ENCODE data around the gene NFIA. TPM values are rescaled to one million over a fixed set of nuclear protein-coding genes. Genes with fewer than 3 reads are reported as not detected.

The NFIA gene
- total RNA-seq, 1 donor from 2014 or later = 1.2 TPM

GRCh38 chr1:61052395-61053225 is 29.8 kb upstream of the NFIA start:
- H3K4me1 Mint-ChIP-seq (ENCODE audit: low read depth) = peaks cover 15% of the 10 kb centered on the region
- DNase-seq (ENCODE audit: low spot score, unreplicated experiment) = no peak
- H3K27me3 Mint-ChIP-seq = peaks cover 65% of the 10 kb centered on the region
- no peak overlapping the region for H3K27ac Mint-ChIP-seq
- no peak overlapping the region for H3K4me3 Mint-ChIP-seq (ENCODE audit: low read depth)
- H3K9me3 Mint-ChIP-seq (ENCODE audit: low read depth) = no peaks in the 10 kb centered on the region
- TF ChIP-seq CTCF (IDR thresholded peaks at IDR 0.05; ENCODE audit: unreplicated experiment) = no peak
- no peaks in the 10 kb centered on the region for H3K36me3 Mint-ChIP-seq (ENCODE audit: insufficient read depth)

GRCh38 chr1:61053226-61053711 is 29.1 kb upstream of the NFIA start:
- H3K27me3 Mint-ChIP-seq = peaks cover 71% of the 10 kb centered on the region
- no peak overlapping the region for H3K27ac Mint-ChIP-seq
- DNase-seq (ENCODE audit: low spot score, unreplicated experiment) = no peak
- TF ChIP-seq CTCF (IDR thresholded peaks at IDR 0.05; ENCODE audit: unreplicated experiment) = no peak
- no peak overlapping the region for H3K4me3 Mint-ChIP-seq (ENCODE audit: low read depth)
- peaks cover 15% of the 10 kb centered on the region for H3K4me1 Mint-ChIP-seq (ENCODE audit: low read depth)
- H3K9me3 Mint-ChIP-seq (ENCODE audit: low read depth) = no peaks in the 10 kb centered on the region
- no peaks in the 10 kb centered on the region for H3K36me3 Mint-ChIP-seq (ENCODE audit: insufficient read depth)

- Mint-ChIP-seq H3K9me3 (ENCODE audit: low read depth) (no peaks in the 10 kb centered on the region), H3K4me1 (ENCODE audit: low read depth) (peaks cover 15% of the 10 kb centered on the region)
- DNase-seq (ENCODE audit: low spot score, unreplicated experiment) = no peak
Measured at GRCh38 chr1:61053712-61054600, 28.4 kb upstream of the NFIA start.

GRCh38 chr1:61054601-61054993 is 27.8 kb upstream of the NFIA start:
- no peak for TF ChIP-seq CTCF (IDR thresholded peaks at IDR 0.05; ENCODE audit: unreplicated experiment)
- Mint-ChIP-seq H3K4me3 (ENCODE audit: low read depth) (no peak overlapping the region), H3K36me3 (ENCODE audit: insufficient read depth) (no peaks in the 10 kb centered on the region), H3K4me1 (ENCODE audit: low read depth) (peaks cover 15% of the 10 kb centered on the region), H3K27ac (no peak overlapping the region), H3K9me3 (ENCODE audit: low read depth) (no peaks in the 10 kb centered on the region), H3K27me3 (peaks cover 83% of the 10 kb centered on the region)
- DNase-seq (ENCODE audit: low spot score, unreplicated experiment) = no peak

More at GRCh38 chr1:61053712-61054600, 28.4 kb upstream of the NFIA start:
- H3K27ac Mint-ChIP-seq = peak overlapping the region; percentile 52
- H3K4me3 Mint-ChIP-seq (ENCODE audit: low read depth) = no peak overlapping the region
- no peaks in the 10 kb centered on the region for H3K36me3 Mint-ChIP-seq (ENCODE audit: insufficient read depth)
- H3K27me3 Mint-ChIP-seq = peaks cover 78% of the 10 kb centered on the region
- TF ChIP-seq CTCF (IDR thresholded peaks at IDR 0.05; ENCODE audit: unreplicated experiment) = no peak

GRCh38 chr1:61055110-61055614 is 27.2 kb upstream of the NFIA start:
- Mint-ChIP-seq H3K27me3 (peaks cover 89% of the 10 kb centered on the region), H3K4me1 (ENCODE audit: low read depth) (peaks cover 15% of the 10 kb centered on the region), H3K9me3 (ENCODE audit: low read depth) (no peaks in the 10 kb centered on the region), H3K27ac (no peak overlapping the region), H3K36me3 (ENCODE audit: insufficient read depth) (no peaks in the 10 kb centered on the region), H3K4me3 (ENCODE audit: low read depth) (no peak overlapping the region)
- no peak for TF ChIP-seq CTCF (IDR thresholded peaks at IDR 0.05; ENCODE audit: unreplicated experiment)
- no peak for DNase-seq (ENCODE audit: low spot score, unreplicated experiment)

Data from progenitor cell of endocrine pancreas (in vitro differentiated cells).